Uterus (tissue), 2 donors: ENCODE data around the gene GTF2IRD2.
"Not testable (repeated sequence)": the region's sequence is repeated elsewhere in the genome, so short reads cannot be mapped to it uniquely, and the experiment has no call there.

Experiments
- CTCF ChIP-seq, 4 experiments: fragments of 200-600 bp in 2 of 4; fragments of 450-650 bp in 2 of 4; sonication (generic) in 2 of 4; IDR thresholded peaks; one replicate each; pipeline ENCODE4 v1.5.1; 2016 to 2019; ENCODE audit warnings: antibody characterized with exemption in 4 of 4, mild to moderate bottlenecking in 2 of 4, moderate library complexity in 1 of 4
- POLR2A ChIP-seq, 2 donors: fragments of 450-650 bp; IDR thresholded peaks; one replicate each; pipeline ENCODE4 v1.6.1; 2016; ENCODE audit warnings: antibody characterized with exemption in 2 of 2, mild to moderate bottlenecking in 1 of 2, moderate library complexity in 1 of 2

GRCh38 chr7:74783595-74783994 lies 67.8 kb downstream of the GTF2IRD2 start:
- TF ChIP-seq CTCF, POLR2A (IDR thresholded peaks at IDR 0.05): not testable (repeated sequence)
